ENCODE results near the gene MLH3.
"Not testable (repeated sequence)": the region's sequence is repeated elsewhere in the genome, so short reads cannot be mapped to it uniquely, and the experiment has no call there.

Gene MLH3

DNA sequence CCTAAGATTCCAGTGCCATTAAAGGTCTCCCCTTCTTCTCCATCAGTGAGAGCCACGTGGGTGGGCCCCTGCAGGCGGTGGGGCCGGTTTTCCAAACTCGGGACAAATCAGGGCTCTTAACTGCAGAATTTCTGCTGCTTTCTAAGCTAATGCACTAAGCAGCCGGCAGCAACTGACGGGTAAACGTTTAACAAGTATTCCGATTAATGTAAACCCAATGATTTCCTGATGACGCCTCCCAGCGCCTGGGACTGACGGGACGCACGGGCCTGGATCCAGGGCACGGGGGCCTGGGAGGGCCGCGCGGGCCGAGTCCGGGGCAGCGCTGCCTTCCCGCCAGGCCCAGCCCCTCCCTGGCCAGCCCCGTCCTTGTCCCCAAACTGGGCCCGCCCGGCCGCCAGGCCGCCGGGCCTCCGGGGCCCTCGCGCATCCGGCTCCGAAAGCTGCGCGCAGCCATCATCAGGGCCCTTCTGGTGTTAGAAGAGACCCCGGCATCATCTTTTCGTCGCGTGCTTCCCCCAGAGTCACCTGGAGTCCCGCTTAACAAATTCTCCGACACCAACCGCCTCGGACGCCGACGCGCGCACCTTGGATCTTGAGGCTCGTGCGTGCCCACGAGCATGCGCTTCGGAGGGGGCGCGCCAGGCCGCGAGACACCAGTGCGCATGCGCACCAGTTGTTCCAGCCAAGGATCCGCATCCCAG, at the start of gene MLH3:
Gene MLH3, minus strand, starts transcription at position 616 of the 704 bp plus-strand sequence. CDS start 1,812 bp downstream, outside the sequence.
- peak; percentile 52 to 67 (median 61) for DNase-seq (ENCODE audit: low read depth in 3 of 3, low spot score in 1 of 3)

DNA sequence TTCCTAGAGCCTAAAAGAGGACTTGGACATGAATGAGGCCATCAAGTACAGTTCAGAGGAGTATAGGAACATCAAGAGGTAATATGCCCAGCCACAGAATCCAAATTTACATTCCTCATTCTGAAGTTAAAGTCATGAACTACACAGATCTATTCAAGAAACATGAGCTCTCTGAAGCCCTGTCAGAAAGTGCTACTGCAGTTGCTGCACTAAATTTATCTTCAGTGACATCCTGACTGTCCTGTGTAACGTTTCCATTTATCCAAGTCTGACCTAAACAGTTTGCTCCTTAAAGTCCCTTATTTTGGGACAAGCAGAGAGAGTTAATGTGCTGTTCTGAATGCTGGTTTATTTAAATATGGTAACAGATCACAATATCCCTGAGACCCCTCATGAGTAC, 47.4 kb upstream of the MLH3 start:
- DNase-seq (ENCODE audit: low read depth in 3 of 3, low spot score in 1 of 3): no peak

DNA sequence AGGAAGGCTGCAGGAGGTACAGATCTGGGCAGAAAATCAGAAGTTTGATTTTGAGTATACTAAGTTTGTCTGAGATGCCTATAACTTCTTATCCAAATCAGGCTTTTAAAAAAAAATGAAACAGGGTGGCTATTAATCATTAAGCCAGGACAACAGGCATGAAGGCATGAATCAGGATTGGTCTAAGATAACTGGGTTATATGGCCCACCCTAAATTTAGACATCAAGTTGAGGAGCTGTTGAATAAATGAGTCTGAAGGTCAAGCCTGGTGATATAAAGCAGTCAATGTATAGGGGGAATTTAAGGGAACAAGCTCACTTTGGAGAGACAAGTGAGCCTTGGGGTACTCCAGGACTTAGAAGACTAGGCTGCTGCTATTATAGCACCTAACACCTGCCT, 46.9 kb upstream of the MLH3 start:
- DNase-seq (ENCODE audit: low read depth in 3 of 3, low spot score in 1 of 3): no peak

DNA sequence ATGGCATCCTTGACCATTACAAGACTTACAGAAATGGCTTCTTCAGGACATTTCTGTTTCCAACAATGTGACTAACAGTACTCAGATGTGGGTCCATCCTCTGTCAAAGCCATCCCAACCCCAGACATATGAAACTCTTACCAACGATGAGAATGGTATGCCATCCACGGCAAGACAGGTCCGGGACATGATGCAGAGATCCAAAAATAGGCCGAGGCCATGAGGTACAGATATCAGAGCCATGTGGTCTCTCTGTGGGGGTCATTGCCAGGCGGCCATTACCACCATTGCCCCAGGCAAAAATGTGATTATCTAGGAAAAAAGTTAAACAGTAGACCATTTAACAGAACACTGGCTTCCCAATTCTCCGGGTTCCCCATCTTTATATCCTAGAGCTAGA, 45.7 kb upstream of the MLH3 start:
- no peak for DNase-seq (ENCODE audit: low read depth in 3 of 3, low spot score in 1 of 3)

GRCh38 chr14:75095690-75096089, 44.4 kb upstream of the MLH3 start:
- DNase-seq (ENCODE audit: low read depth in 3 of 3, low spot score in 1 of 3): no peak

DNA sequence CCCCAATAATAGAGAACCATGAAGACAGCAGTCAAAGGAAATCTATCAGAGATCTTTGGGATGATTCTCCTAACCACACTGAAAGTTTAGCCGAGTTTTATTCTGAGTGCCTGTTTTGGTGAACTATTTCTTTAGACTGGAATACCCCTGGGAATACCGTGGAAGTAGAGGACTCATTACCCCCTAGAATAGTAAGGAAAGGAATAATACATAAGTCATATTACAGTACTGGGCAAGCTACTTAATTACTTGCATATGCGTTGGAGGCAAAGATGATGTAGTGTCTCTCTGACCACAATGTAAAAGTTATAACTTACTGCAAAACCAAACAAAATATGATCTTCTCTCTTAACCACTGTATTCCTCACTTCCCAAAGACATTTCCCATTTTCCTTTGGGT, 43.6 kb upstream of the MLH3 start:
- no peak for DNase-seq (ENCODE audit: low read depth in 3 of 3, low spot score in 1 of 3)

DNA sequence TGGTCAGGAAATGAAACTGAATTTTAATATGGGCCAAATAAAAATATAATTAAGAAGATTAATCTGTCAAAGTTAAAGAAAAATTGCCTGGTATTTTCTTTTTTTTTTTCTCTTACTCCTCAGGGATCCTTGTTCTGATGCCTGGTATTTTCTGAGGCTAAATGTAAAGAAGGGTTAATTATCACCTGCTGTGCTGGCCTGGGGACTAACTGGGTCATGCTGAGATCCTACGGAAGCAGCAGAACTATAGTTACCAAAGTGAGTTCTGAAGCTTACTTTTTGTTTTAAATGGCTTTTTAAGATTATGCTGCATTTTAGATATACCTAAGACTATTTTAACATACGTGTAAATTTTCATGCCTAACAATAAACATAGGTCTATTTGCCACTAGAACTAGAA, 41.4 kb upstream of the MLH3 start:
- DNase-seq (ENCODE audit: low read depth in 3 of 3, low spot score in 1 of 3): no peak

- no peak for DNase-seq (ENCODE audit: low read depth in 3 of 3, low spot score in 1 of 3)
These were observed 40.0 kb upstream of the MLH3 start for GRCh38 chr14:75091251-75091650.

GRCh38 chr14:75090353-75090752, 39.1 kb upstream of the MLH3 start:
- DNase-seq (ENCODE audit: low read depth in 3 of 3, low spot score in 1 of 3): no peak

GRCh38 chr14:75088566-75089373, 37.5 kb upstream of the MLH3 start:
- no peak for DNase-seq (ENCODE audit: low read depth in 3 of 3, low spot score in 1 of 3)

DNA sequence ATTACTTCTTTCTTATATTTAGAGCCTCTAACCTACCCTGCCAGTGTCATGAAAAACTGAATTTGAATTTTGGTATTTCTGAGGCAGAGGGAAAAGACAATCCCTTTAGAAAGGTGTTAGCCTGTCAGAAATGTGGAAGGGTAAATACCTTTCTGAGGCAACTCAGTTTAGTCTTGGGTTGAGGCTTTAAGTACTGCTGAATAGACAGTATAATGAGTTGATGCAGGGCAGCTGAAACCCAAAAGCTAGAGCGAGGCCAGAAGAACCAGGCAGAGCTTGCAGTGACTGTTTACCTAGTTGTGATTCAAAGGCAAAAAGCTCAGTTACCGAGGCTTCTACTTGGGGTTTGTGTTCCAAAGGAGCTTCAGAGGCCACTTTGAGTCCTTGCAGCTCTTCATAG, 36.9 kb upstream of the MLH3 start:
- DNase-seq (ENCODE audit: low read depth in 3 of 3, low spot score in 1 of 3): no peak

DNA sequence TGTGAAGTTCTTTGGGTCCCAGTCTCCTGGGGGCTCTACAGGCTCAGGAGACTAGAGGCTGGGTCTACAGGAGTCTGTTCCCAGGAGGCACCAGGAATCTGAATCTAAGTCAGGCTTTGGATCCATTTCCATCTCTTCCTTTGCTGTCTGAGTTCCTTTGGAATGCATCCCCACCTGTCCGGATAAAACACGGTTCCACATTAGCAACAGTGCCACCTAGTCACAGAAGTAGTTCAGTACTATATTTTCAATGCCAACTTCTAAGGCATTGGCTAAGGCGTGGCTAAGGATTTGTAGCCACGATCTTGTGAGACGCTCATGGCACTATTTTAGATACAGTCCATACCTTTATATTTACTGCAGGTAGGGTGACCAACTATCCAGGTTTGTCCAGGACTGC, 33.2 kb upstream of the MLH3 start:
- no peak for DNase-seq (ENCODE audit: low read depth in 3 of 3, low spot score in 1 of 3)

DNA sequence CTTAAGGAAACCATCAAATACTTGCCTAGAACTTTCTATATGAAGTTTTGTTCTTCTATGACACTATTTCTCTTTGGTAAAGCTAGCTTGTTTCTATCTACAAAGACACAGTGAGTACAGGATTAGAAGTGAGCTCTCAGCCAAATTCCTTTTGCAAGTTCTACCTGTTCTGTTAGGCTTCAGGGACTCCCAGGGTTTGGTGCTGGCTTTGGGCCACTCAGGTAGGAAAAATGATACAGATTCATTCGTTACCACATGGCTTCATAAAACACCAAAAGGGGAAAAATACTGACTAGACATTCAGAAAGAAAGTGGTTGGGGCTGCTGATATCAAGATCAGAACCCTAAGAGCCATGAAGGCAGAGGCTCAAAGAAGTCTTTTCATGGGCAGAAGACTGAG, 32.0 kb upstream of the MLH3 start:
- DNase-seq (ENCODE audit: low read depth in 3 of 3, low spot score in 1 of 3): no peak

GRCh38 chr14:75081660-75082229, 30.5 kb upstream of the MLH3 start:
- DNase-seq (ENCODE audit: low read depth in 3 of 3, low spot score in 1 of 3): no peak

DNA sequence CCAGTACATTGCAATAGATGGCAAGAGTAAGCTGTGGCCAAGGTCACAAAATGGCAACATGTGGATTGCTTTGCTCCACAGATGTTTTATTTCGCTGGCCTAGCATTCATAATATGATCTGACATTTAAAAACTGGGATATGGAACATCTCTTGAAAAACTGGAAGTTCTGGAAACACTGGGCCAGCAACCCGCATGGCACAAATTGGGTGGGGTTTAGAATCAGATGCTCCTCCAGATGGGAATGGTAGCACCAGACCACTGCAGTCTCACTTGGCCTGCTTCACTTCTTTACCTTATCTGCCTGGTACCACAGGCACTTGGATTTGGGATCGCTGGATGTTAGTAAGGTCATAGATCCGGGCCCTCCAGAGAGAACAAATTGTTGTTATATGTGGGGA, 28.3 kb upstream of the MLH3 start:
- no peak for DNase-seq (ENCODE audit: low read depth in 3 of 3, low spot score in 1 of 3)

GRCh38 chr14:75077794-75078193, 26.5 kb upstream of the MLH3 start:
- DNase-seq (ENCODE audit: low read depth in 3 of 3, low spot score in 1 of 3): no peak

DNA sequence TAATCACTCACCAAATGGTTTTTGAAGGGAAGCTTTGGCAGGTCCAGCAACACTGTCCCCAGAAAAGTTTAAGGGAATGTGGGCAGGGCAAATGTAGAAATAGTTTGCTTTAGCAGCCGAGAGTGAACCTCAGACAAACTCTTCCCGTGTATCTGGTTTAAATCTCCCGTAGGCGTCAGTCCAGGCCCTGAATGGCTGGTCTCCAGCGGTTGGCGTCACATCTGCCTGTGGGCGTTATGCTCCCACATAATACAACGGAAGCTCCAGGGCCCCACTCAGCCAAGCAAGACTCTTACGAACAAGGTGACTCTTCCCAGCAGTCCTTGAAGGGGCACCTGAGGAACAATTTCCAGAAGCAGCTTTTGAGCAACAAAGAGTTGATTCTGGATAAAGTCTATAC, 19.1 kb upstream of the MLH3 start:
- DNase-seq (ENCODE audit: low read depth in 3 of 3, low spot score in 1 of 3): no peak

- no peak for DNase-seq (ENCODE audit: low read depth in 3 of 3, low spot score in 1 of 3)
These were observed 18.5 kb upstream of the MLH3 start for GRCh38 chr14:75069811-75070145.

DNA sequence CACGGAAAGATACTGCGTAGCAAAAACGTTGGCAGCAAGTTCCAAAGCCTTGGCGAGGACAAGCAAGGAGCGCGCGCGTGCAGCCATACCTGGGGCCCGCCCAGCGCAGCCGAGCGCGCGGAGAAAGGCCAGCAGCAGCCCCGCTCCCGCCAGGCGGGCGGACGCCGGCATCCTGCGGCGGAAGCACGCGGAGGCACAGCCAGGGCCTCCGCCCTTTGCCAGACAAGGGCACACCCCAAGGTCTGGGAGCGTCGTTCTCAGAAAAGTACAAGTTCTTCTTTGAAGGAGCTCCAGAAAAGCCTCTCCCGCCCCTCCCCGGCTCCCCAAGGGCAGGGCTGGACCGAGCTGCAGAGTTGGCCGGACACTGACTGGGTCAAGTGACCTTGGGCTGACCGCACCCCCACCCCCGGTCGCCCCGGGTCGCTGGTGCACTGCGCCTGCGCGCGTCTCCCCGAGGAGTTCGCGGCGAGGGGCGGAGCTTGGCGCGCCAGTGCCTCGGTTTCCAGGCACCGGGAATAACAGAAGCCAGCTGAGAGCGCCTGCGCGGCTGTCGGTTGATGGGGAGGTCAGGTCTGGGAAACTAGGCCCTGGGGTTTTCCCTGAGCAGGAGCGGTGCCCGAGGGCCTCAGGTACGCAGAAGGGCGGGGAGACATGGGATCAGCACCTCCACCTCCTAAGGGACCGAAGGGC, 18.0 kb upstream of the MLH3 start, which contains the start of gene ZC2HC1C:
Gene ZC2HC1C, plus strand, starts transcription at position 521 of the 690 bp plus-strand sequence. CDS start 933 bp downstream, outside the sequence.
- peak in 2 of 3 donors; percentile 15 to 46 for DNase-seq (ENCODE audit: low read depth in 3 of 3, low spot score in 1 of 3)

DNA sequence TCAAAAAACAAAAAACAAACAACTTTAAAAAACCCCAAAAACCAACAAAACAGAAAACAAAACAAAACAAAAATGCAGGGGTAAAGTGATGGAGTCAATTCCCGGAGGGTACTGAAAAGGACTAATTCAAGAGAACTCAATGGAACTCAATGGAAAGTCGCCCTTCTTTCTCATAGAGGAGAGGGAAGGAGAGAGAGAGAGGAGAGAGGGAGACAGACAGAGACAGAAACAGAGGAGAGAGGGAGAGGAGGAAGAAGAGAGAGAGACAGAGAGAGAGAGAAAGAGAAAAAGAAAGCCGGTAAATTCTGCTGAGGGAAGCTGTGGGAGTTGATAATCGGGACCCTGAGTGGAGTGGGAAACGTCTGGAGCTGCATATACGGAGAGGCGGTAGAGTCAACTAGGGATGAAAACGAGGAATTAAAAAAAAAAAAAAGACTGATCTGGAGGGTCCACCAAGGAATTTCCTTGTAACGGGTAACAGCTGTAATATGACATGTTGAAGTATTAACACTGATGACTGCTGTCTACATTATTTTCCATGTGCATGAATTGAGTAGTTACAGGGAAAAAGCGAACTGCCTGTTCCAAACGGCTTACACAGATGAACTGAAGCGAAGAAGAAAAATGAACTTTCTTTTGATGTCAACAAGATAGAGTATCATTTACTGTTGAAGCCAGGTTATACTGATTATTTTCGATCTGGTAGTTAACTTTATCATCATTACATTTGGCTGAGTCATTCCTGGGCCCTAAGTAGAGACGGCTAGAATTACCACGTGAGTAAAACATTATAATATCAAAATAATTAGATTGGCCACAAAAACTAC, 17.2 kb upstream of the MLH3 start:
- DNase-seq (ENCODE audit: low read depth in 3 of 3, low spot score in 1 of 3): no peak

DNA sequence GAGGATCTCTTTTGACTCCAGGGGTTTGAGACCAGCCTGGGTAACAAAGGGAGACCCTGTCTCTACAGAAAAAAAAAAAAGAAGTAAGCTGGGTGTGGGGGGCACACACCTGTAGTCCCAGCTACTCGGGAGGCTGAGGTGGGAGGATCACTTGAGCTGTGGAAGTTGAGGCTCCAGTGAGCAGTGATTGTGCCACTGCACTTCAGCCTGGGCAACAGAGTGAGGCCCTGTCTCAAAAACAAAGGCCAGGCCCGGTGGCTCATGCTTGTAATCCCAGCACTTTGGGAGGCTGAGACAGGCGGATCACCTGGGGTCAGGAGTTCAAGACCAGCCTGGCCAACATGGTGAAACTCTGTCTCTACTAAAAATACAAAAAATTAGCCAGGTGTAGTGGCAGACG, 16.5 kb upstream of the MLH3 start:
- DNase-seq (ENCODE audit: low read depth in 3 of 3, low spot score in 1 of 3): not testable (repeated sequence)
